ENCODE measurements around the gene PRKAR2B.
"Not testable (repeated sequence)": the region's sequence is repeated elsewhere in the genome, so short reads cannot be mapped to it uniquely, and the experiment has no call there.

The PRKAR2B gene

DNA sequence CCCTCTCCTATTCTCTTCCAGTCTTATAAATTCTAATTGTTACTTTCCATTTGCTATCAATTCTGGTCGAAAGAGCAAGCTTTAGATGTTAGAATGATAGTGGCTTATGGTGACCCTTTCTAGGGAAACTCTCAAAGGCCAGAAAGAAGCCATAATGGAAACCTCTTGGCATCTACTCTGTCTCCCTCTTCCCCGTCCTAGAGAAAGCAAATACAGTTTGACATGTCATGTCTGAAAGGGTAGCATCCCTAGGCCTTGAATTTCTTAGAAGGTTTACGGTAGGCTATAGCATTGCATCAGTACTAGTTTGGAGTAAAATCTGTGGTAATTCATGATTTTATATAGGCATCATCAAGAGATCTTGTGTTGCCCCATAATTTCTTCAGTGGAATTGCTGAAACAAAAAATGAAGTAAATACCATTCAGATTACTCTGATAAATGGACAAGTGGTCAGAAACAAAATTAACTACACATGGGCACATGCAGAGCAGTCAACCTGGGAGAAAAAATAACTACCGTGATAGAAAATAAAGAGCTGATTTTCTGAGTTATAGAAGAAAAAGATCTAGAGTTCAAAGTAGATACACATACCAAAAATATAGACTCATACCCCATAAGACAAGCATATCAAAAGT, 4.4 kb downstream of the PRKAR2B start:
- no peak overlapping the region for H3K4me3 ChIP-seq (ENCODE audit: low read length)
- no peak for TF ChIP-seq ZNF274 (IDR thresholded peaks at IDR 0.05; ENCODE audit: low read depth, low read length)

DNA sequence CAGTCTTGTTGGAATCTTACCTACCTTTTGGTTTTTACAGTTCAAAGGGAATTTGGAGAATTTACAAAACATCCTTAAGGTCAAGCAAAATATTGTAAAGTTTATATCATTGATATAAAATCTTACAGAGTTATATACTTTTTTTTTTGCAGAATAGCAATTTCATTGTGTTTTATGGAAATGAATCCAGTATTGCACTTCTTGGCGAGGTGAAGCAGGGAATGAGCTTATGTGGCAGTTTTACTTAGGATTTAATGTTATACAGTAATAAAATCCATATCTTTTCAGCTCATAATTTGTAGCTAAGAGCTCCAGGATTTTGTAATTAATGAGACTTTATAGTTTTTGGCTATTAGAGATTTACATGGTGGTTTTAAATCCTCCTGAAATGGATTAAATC, 5.0 kb downstream of the PRKAR2B start:
- no peak for TF ChIP-seq ZNF274 (IDR thresholded peaks at IDR 0.05; ENCODE audit: low read depth, low read length)
- no peak overlapping the region for H3K4me3 ChIP-seq (ENCODE audit: low read length)

DNA sequence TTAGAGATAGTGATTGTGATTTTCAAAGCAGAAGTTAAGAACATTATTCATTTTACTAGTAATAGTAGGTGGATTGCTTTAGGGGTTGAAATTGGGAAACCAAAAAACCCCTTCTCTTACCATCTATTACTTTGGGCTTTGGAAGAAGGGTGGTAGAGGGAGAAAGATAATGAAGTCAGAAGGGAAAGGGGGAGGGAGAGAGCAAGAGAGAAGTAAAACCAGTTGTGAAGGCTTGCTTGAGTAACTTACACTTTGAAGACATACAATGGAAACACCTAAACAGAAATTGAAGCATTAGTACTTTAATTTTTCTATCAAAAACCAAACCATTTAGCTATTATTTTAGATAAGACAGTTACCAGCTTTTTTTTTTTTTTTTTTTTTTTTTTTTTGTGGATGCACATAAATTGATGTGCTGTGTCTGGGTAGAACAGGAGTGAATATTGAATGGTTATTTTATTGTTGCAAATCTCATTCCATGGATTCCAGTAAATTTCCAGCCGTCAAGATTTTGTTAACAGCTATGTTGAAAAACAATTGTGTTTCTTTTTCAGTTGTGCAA, 5.5 kb downstream of the PRKAR2B start:
- H3K4me3 ChIP-seq (ENCODE audit: low read length): no peak overlapping the region
- TF ChIP-seq ZNF274 (IDR thresholded peaks at IDR 0.05; ENCODE audit: low read depth, low read length): no peak

GRCh38 chr7:107051376-107051775, 6.9 kb downstream of the PRKAR2B start:
- TF ChIP-seq ZNF274 (IDR thresholded peaks at IDR 0.05; ENCODE audit: low read depth, low read length): no peak
- no peak overlapping the region for H3K4me3 ChIP-seq (ENCODE audit: low read length)

DNA sequence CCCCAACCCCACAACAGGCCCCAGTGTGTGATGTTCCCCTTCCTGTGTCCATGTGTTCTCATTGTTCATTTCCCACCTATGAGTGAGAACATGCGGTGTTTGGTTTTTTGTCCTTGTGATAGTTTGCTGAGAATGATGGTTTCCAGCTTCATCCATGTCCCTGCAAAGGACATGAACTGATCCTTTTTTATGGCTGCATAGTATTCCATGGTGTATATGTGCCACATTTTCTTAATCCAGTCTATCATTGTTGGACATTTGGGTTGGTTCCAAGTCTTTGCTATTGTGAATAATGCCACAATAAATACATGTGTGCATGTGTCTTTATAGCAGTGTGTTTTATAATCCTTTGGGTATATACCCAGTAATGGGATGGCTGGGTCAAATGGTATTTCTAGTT, 10.5 kb downstream of the PRKAR2B start:
- H3K4me3 ChIP-seq (ENCODE audit: low read length): not testable (repeated sequence)

DNA sequence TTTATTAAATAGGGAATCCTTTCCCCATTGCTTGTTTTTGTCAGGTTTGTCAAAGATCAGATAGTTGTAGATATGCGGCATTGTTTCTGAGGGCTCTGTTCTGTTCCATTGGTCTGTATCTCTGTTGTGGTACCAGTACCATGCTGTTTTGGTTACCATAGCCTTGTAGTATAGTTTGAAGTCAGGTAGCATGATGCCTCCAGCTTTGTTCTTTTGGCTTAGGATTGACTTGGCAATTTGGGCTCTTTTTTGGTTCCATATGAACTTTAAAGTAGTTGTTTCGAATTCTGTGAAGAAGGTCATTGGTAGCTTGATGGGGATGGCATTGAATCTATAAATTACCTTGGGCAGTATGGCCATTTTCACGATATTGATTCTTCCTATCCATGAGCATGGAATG, 11.6 kb downstream of the PRKAR2B start:
- H3K4me3 ChIP-seq (ENCODE audit: low read length): not testable (repeated sequence)

DNA sequence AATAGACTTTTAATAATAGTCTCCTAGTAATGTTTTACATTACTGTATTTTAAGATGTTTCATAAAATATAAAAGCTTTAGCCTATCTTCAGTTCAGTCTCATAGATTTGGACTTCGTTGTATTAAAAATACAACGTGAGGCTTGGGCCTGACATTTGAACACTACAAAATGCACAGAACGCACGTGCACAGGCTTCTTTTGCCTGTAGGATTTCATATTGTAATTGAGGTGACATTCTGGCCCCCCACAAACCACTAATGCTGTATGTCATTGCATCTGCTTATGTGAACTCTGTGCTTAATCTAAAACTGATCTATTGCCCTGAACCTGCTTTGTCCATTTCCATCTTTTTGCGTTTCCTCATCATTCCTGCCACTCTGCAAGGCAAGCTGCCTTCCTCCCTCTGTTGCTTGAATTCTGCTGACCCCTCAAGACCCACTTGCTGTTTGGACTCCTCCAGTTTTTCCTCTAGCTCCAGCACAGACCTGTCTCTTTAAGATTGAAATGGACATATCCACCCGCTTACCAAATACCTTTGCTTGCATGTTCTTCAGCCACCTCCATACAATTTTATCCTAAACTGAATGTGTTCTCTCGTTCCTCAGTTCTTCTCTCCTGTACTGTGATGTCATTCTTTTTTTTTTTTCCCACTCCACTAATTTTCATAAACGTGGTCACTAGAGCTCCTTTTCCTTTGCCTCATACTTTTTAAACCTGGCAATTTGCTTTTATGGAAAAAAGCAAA, 12.4 kb downstream of the PRKAR2B start:
- no peak overlapping the region for H3K4me3 ChIP-seq (ENCODE audit: low read length)
- no peak for TF ChIP-seq ZNF274 (IDR thresholded peaks at IDR 0.05; ENCODE audit: low read depth, low read length)

- TF ChIP-seq ZNF274 (IDR thresholded peaks at IDR 0.05; ENCODE audit: low read depth, low read length): no peak
These were observed 12.9 kb downstream of the PRKAR2B start for GRCh38 chr7:107057474-107057833.

DNA sequence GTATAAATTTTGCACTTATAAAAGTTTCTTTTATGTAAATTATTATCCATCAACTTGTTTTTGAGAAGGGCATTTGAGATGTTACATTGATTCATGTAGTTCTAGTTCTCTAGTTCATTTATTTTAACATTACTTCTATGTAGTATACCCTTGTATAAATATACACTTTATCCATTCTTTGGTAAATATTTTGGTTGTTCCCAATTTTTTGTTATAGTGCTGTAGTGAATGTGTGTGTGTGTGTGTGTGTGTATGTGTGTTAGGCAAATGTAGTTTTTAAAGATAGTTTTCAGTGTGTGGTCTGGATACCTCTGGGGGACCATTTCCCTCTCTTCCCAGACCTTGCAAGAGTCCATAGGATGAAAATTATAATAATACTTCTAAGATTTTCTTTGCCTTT, 15.0 kb downstream of the PRKAR2B start:
- no peak overlapping the region for H3K4me3 ChIP-seq (ENCODE audit: low read length)
- TF ChIP-seq ZNF274 (IDR thresholded peaks at IDR 0.05; ENCODE audit: low read depth, low read length): no peak

More at GRCh38 chr7:107057474-107057833, 12.9 kb downstream of the PRKAR2B start:
- H3K4me3 ChIP-seq (ENCODE audit: low read length): no peak overlapping the region

DNA sequence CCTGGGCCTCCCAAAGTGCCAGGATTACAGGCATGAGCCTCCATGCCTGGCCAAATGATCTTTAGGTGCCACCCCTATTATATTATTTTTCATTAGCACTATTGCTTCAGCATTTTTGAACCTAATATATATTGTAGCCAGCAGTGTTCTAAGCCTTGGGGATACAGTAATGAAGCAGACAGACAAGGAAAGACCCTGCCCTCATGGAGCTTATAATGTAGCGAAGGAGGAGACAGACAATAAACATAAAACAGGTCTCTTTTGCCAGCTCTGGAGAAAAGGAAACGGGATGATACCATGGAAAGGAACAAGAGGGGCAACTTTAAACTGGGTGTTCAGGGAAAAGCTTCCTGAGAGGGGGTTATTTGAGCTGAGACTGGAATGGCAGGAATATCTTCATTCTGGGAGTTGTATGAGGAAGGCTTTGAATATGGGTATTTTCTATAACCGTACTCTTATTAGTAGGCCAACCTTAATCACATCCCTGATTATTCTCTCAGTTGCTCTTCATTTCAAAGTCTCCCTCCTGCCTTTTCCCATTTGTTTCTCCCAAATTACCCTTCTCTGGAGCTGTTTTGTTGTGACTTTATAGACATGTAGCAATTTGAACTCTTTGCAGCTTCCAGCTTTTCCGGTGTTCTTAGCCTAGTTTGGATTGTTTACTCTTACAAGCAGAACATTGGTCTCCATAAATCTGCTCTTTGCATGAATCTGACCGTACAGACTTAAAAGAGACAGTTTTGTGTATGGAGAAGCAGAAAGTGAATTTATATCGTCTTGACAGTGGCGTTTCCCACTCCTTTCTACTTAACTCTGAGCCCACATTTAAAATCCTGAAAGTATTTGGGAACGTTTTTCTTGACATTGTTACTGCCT, 19.0 kb downstream of the PRKAR2B start:
- no peak for TF ChIP-seq ZNF274 (IDR thresholded peaks at IDR 0.05; ENCODE audit: low read depth, low read length)
- no peak overlapping the region for H3K4me3 ChIP-seq (ENCODE audit: low read length)

DNA sequence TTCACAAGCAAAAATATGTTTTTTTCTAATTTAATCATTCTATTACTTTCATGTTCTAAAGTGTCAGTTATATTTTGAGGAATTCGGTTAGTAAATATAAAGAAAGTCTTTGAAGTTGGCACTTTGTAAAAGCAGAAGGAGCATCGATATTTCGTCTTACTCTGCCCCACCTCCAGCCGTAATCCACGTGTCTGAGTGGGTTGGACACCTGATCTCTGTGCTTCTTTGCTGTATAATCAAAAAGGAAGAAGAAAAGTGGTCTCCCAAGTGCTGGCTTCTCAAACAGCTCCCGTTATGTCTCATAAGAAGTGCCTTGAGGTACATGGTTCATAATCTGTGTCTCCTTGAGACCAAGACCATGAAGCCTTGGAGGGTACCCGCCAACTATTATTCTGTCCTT, 19.8 kb downstream of the PRKAR2B start:
- no peak for TF ChIP-seq ZNF274 (IDR thresholded peaks at IDR 0.05; ENCODE audit: low read depth, low read length)
- H3K4me3 ChIP-seq (ENCODE audit: low read length): no peak overlapping the region

GRCh38 chr7:107065929-107066247, 21.4 kb downstream of the PRKAR2B start:
- H3K4me3 ChIP-seq (ENCODE audit: low read length): no peak overlapping the region
- no peak for TF ChIP-seq ZNF274 (IDR thresholded peaks at IDR 0.05; ENCODE audit: low read depth, low read length)

DNA sequence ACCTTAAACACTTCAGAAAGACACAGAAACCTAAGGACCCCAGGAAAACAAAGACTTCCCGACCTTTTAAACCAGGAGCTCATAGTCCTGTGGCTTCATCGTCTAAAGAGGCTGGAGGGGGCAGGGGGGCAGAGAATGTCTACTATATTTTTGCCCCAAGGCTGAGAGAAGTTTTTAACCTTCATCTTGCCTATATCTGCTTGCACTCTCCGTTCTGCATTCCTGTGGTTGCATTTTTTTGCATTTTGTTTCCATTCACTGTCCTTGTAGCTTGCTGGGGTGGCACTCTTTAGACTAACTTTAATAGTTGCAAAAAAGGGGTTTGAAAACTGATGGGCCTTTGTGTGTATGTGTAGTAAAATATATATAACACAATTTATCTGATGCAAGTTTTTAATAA, 23.7 kb downstream of the PRKAR2B start:
- H3K4me3 ChIP-seq (ENCODE audit: low read length): no peak overlapping the region
- TF ChIP-seq ZNF274 (IDR thresholded peaks at IDR 0.05; ENCODE audit: low read depth, low read length): no peak

DNA sequence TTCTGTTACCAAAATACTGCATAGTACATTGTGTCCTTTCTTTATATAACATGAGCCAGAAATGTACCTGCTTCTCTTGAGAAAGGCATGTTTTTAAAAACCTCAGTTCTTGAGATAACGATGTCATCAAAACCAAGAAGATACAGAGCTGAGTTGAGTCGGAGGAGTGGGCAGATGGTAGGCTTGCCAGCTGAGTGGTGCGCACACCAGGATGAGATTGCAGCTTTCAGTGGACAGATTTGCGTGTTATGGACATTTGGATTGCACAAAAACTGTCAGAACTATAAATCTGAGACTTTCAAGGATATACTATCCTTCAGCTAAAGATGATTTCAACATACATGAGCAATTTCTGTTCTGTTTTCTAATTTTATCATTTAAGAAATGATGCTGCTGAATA, 25.0 kb downstream of the PRKAR2B start:
- no peak for TF ChIP-seq ZNF274 (IDR thresholded peaks at IDR 0.05; ENCODE audit: low read depth, low read length)
- no peak overlapping the region for H3K4me3 ChIP-seq (ENCODE audit: low read length)

DNA sequence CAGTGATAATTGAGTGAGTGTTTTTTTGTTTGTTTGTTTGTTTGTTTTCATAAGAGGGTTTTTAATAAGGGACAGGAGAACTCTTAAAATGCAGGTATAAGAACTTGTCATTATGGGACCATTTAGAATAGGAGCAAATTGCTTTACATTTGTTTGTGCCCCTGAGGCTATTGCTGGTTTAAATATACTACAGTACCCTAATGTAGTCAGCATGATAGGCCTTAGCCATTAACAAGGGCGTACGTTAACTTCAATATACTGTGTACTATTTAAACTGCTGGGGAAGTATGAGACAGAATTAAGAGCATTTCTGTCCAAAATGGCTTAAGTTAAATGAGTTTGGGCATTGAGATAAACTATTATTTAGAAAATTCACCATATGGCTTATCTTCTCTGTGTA, 26.2 kb downstream of the PRKAR2B start:
- no peak overlapping the region for H3K4me3 ChIP-seq (ENCODE audit: low read length)
- TF ChIP-seq ZNF274 (IDR thresholded peaks at IDR 0.05; ENCODE audit: low read depth, low read length): no peak

Data from GM08714 (cell line).